Stimulated activated CD8-positive, alpha-beta memory T cell treated with anti-CD3 and anti-CD28 coated beads, Interleukin-2, amount 100 ng/mL, for 1 hour (primary cell): ENCODE data around the gene DAPK3.
"Not testable (repeated sequence)": the region's sequence is repeated elsewhere in the genome, so short reads cannot be mapped to it uniquely, and the experiment has no call there.

ENCODE experiments used
- DNase-seq, 2 donors: peaks; one replicate each; pipeline ENCODE4 v3.0.0-alpha.2; 2020; ENCODE audit warnings: low read depth in 2 of 2

DAPK3 gene

DNA sequence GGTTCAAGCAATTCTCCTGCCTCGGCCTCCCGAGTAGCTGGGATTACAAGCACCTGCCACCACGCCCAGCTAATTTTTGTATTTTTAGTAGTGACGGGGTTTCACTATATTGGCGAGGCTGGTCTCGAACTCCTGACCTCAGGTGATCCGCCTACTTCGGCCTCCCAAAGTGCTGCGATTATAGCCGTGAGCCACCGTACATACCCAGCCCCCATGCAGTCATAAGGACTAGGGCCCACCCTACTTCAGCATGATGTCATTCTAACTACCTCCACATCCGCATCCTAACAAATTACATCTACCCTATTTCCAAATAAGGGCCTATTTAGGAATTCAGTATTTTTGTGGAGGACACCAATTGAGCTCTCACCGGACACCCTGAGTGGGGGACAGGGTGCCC lies 15.6 kb downstream of the DAPK3 start:
- not testable (repeated sequence) for DNase-seq

DNA sequence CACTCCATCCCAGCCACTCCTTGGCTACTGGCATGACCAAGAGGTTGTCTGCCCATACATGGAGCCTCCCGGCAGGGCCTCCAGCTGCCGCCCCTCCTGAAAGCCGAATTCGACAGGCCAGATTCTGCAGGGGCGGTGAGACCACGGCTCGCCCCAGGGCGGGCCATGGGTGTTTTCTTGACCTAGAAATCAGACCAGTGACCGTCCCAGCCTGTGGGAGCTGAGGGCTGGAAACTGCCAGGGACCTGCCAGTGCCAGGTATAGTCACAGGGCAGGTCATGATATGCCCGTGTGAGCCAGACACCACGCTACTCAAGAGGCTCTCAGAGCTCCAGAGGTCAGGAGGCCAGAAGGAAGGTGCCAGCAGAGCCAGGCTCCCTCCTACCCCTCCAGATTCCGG lies 16.8 kb downstream of the DAPK3 start:
- DNase-seq, result no peak

DNA sequence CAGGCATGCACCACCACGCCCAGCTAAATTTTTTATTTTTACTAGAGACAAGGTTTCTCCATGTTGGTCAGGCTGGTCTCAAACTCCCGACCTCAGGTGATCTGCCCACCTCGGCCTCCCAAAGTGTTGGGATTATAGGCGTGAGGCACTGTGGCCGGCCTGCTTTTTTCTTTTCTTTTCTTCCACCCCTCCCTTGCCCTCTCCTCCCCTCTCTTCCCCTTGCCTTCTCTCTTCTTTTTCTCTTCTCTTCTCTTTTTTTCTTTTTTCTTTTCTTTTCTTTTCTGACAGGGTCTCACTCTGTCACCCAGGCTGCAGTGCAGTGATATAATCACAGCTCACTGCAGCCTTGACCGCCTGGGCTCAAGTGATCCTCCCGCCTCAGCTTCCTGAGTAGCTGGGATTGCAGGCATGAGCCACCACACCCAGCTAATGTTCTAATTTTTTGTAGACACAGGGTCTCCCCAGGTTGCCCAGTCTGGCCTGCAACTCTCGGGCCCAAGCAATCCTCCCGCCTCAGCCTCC lies 18.1 kb downstream of the DAPK3 start:
- not testable (repeated sequence) for DNase-seq

DNA sequence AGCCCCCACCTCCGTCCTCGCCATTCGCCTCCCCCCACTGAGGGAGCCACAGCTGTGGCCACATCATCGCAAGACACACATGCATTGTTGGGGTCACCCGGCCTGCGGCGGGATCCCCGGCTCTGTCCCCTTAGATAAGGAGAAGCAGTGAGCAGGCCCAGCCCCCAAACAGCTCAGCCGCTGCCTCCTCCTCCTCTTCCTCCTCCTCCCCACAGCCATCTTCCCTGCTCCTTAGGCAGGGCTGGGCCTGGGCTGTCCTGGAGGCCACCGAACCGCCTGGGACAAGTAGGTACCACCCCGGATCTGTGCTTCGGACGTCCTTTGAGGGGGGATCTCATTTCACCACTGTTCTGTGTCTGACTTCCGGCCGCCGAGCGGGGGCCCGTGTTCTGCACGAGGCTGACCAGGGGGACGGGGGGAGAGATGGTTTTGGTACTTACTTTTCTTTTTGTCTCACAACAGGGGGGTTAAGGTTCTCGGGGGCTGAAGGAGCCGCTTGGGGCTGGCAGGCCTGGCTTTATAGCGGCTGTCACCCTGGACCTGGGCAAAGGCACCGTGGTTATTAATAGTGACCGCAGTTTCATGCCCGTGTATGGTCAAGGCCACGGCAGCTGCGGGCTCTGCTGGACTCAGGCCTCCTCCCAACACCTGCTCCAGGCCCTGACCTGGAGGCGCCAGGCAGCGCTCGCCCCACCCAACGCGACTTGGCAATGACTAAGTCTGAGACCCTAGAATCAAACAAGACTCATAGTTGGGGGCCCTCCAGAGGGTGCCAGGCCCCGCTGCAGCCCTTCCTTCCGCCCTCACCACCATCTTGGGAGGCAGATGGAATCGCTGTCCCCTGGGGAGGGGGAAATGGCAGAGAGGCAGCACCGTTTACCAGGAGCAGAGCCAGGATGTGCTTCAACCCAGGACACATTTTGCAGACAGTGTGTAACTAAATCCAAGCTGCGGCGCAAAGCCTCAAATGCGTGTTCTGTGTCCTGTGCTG lies 19.7 kb downstream of the DAPK3 start:
- no peak for DNase-seq

DNA sequence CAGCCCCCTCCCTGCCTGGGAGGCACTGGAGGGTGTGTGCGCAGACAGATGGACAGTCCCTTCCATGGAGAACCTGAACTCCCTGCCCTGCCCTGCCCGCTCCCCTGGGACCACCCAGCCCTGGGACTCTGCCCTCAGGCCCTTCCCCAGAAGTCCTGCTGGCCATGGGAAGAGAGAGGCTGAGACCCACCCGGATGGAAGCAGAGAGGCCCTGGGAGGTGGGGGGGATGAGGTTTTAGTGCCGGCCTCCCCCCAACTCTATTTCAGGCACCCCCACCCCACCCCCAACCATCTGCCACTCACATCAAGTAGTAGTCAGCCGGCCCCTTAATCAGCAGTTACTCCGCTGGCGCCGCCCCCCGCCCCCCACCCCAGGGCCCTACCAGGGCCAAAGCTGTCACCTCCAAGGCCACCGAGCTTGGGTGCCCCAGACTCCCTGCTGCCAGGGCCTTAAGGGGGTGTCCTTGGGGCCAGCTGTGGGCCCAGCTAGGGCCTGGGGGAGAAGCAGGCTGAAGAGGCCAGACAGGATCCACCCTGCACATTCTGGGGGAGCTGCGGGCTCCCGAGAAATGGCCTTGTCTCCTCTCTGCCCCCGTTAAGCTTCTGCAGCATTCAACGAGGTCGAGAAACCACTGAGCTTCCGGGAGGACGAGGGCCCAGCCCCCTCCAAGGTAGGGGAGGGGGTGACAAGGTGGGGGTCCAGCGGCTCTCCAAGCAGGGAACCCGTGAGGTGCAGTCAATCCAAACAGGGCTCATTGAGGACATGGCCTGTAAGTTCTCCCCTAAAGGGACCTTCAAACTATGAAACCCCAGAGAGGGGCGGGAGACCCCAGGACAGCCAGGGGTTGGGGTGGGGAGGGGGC lies 20.7 kb downstream of the DAPK3 start:
- no peak for DNase-seq

DNA sequence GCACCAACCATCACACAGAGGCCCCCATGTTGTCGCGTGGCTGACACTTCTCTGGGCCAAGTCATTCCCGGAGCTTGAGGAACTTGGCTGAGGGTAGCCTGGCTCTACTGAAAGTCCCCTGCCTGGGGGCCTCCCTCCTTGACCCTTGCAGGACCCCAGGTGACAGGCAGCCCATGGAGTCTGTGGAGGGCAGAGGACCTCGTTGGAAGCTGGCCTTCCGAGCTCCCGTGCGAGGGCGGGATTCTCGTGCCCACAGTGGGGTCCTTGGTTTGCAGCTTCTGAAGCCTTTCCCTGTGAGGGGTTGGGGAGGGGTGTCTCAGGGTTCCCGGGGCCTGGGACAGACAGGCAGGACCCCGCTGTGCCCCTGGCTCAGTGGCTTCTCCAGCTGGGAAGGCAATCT lies 21.6 kb downstream of the DAPK3 start:
- no peak for DNase-seq

DNA sequence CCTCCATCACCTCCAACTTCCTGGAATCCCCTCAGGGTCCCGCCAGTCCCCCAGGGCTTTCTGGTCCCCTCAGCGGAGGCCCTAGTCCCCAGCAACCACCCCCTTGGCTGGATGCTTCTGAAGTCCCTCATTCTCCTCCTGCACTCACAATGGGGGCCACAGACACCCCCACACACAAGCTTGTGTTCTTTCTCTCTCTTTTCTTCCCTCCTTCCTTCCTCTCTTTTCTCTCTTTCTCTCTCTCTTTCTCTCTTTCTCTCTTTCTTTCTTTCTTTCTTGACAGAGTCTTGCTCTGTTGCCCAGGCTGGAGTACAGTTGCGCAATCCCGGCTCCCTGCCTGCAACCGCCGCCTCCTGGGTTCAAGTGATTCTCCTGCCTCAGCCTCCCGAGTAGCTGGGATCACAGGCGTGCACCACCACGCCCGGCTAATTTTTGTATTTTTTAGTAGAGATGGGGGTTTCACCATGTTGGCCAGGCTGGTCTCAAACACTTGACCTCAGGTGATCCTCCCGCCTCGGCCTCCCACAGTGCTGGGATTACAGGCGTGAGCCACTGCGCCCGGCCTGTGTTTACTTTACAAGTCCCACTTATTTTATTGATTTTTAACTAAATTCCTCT lies 23.5 kb downstream of the DAPK3 start:
- not testable (repeated sequence) for DNase-seq

DNA sequence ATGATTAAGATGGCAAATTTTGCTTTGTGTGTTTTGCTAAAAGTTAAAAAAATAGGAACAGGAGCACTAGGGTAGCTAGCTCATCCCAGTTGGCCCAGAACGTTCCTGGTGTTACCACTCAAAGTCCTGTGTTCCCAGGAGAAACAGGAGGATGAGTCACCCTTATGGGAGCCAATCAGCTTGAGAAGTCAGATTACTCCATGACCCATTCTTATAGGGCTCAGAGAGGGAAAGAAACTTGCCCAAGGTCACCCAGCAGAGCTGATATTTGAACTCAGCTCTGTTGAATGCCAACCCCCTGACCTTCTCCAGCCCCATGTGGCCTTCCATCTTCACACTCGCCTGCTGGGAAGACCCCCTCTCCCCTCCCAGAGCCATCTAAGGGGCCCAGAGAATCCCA lies 25.1 kb downstream of the DAPK3 start:
- no peak for DNase-seq

DNA sequence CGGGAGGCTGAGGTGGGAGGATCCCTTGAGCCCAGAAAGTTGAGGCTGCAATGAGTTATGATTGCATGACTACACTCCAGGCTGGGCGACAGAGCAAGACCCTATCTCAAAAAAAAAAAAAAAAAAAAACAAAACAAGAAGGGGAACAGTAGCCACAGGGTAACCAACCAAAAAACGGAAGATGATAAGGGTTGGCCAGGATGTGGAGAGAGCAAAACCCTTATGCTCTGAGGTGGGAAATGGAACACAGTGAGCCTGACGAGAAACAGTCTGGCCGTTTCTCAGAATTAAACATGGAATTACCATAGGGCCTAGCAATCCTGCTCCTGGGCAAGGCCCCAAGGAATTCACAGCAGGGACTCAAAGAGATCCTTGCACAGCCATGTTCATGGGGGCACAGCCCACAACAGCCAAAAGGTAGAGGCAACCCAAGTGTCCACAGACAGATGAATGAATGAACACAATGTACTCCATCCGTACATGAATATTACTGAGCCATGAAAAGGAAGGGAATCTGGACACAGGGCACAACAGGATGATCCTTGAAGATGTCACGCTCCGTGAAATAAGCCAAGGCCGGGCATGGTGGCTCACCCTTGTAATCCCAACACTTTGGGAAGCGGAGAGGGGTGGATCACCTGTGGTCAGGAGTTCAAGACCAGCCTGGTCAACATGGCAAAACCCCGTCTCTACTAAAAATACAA lies 26.7 kb downstream of the DAPK3 start:
- no peak for DNase-seq

DNA sequence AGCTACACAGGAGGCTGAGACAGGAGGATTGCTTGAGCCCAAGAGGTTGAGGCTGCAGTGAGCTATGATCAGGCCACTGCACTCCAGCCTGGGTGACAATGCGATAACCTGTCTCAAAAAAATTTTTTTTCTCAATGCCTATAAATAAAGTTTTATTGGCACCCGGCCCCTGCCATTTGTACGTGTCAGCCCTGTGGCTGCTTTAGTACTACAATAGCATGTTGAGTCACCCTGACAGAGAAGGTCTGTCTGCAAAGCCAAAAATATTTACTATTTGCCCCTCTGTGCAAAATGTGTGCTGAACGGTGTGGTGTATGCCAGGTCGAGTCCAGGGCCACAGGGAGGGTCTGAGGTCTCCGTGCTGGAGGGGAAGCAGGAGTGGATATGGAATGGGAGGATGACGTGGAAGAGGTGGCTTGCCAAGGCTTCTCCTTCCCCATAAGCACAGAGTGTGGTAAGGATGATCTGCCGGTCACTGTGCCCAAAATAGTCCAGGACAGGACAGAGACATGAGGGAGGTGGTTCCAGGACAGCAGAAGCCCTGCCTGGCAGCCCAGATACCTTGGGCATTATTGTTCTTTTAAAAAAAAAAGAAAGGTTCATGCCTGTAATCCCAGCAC lies 28.0 kb downstream of the DAPK3 start:
- DNase-seq, result no peak

DNA sequence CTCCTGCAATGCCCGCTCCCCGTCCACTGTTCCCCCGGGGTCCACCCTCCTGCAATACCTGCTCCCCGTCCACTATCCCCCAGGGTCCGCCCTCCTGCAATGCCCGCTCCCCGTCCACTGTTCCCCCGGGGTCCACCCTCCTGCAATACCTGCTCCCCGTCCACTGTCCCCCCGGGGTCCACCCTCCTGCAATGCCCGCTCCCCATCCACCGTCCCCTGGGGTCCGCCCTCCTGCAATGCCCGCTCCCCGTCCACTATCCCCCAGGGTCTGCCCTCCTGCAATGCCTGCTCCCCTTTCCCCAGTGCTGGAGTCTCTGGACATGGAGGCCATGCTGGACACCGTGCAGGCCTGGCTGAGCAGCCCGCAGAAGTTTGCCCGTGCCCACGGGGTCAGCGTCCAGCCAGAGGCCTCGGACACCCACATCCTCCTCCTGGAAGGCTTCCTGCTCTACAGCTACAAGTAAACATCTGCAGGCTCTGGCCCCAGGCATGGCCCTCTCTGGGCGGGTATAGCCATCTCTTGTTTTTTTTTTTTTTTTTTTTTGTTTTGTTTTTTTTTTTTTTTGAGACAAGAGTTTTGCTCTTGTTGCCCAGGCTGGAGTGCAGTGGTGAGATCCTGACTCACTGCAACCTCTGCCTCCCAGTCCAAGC lies 32.5 kb downstream of the DAPK3 start:
- not testable (repeated sequence) for DNase-seq

DNA sequence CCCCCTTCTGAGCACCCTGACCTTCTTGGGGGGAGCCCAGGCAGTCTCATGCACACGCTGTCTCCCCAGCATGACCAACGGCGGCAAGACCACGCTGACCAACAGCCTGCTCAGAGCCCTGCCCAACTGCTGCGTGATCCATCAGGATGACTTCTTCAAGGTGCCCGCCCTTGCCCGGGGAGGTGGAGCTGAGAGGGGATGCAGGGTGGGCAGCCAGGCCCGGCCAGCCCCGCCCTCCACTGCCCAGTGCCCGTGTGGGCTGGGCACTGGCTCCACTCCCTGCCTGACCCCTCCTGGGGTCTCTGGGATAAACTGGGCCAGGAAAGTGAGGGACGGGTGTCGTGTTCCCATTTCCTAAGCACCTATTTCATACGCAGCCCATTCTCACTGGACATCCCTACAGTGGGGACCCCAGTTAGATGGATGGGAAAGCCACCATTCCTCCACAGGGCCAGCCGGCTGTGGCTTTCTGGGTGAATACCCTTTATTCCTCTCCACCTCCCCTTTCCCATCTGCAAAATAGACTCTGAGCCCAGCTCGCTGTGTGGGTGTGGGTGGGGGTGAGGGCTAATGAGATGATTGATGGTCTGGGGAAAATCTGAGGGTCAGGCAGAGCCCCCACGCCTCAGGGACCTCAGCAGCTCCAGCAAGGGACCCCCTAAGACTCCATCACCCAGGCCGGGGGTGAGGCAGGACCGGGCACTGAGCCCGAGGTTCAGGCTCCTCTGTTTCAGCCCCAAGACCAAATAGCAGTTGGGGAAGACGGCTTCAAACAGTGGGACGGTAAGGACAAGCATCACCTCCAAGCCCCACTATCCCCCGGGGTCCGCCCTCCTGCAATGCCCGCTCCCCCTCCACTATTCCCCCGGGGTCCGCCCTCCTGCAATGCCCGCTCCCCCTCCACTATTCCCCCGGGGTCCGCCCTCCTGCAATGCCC lies 34.1 kb downstream of the DAPK3 start:
- no peak for DNase-seq

DNA sequence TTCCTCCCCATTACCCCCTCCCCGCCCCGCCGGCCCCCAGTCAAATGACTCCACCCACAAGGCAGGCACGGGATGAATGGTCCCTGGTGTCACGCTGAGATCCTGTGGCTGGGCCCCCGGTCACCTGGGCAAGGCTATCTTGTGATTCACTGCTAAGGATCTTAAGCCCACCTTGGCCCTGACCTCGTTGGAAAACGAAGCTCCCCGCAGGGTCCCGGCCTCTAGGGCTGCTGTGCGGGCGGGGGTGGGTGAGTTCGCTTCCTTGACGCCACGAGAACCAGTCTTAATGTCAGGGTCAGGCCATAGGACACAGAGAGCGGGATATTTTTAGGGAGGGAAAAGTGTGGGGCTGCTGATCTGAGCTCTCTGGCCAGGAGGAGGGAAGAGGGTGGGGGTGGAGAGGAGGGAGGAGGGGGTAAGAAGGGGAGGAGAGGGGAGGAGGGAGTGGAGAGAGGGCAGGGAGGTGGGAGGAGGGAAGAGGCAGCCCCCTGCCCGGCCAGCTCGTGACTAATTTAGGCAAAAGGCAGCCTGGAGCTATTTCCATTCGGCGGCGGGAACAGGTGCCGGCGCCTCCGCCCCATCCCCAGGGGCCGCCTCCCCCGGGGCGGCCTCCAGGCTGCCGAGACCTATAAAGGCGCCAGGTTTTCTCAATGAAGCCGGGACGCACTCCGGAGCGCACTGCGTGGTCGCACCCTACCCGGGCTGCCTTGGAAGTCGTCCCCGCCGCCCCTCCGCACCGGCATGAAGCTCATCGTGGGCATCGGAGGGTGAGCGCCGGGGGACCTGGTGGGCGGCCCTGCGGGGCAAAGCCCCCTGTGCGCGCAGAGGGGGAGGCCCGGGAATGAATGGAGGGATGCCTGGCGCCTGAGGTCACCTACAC lies 37.7 kb downstream of the DAPK3 start, which contains the start of gene NMRK2:
NMRK2 (plus strand) TSS at position 139 of the 880 bp plus-strand sequence; CDS start at position 742, 603 bp downstream.
- DNase-seq, result no peak

DNA sequence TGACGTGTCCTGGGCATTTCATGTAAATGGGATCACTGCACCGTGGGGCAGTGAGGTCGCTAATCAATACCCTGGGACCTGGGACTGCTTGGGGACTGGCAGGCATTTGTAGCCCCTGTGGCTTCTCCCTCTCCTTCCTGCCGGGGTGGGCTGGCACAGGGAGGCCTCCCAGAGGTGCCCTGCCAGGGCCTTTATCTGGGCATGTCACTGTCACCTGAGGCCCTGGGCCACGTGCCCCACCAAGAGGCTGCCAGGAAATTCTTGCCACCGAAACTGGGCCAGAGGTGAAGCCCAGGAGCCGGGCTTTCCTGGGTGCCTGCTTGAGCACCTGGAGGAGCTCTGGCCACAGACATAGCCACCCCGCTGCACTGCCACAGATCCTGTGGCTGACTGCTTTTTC lies 39.9 kb downstream of the DAPK3 start:
- DNase-seq, result no peak

DNA sequence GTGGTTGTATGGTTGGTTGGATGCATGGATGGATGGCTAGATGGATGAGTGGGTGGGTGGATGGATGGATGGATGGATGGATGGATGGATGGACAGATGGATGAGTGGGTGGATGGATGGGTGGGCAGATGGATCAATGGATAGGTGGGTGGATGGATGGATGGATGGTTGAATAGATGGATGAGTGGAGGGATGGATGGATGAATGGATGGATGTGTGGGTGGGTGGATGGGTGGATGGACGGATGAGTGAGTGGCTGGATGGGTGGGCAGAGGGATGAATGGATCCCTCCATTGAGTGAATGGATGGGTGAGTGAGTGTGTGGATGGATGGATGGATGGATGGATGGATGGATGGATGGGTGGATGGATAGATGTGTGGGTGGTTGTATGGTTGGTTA lies 47.0 kb downstream of the DAPK3 start:
- DNase-seq, result no peak

DNA sequence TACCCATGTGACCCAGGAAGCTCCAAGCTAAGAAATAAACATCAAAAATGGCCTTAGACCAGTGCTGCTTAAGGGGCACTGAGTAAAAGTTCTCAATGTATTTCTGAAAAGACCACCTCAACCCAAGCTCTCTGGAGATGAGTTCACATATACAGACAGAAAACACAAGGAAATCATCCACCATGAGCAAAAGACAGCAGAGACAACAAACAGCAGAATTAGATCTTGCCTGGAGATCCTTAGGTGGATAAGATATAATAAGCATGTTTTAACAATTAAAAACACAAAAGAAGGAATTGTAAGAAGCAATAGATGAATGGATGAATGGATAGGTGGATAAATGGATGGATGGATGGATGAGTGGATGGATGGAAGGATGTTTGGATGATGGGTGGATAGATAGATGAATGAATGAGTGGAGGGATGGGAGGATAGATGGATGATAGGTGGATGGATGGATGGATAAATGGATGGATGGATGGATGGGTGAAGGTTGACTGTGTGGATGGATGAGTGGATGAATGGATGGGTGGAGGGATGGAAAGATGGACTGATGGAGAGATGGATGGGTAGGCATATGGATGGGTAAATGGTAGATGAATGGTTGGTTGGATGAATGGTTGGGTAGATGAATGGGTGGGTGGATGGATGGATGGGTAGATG lies 47.7 kb downstream of the DAPK3 start:
- DNase-seq, result no peak

DNA sequence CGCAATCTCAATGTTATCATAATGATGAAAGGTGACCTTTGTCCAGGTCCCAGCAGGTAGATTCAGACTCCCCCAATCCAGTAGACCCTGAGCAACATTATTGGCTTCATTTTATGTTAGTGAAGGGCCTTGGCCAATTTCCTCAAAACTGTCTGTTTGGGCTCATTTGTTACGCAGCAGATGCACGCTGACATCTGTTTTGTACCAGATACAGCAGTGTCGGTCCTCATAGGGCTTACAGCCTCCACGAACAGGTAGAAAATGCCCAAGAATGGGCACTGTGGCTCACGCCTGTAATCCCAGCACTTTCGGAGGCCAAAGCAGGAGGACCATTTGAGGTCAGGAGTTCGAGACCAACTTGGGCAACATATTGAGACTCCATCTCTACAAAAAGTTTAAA lies 51.1 kb downstream of the DAPK3 start:
- DNase-seq, result no peak

DNA sequence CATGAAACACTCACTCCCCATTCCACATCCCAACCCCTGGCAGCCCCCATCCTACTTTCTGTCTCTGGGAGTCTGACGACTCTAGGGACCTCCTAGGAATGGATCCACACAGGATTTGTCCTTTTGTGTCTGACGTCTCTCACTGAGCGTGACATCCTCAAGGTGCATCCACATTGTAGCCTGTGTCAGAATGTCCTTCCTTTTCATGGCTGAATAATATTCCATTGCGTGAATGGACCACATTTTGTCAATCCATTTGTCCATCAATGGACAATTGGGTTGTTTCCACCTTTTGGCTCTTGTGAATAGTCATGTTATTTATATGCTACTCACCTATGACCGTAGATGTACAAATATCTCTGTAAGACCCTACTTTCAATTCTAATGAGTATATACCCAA lies 54.9 kb downstream of the DAPK3 start:
- no peak for DNase-seq
